NOMO-1 (cell line): ENCODE results near the gene WBP1.
"Not testable (repeated sequence)": the region's sequence is repeated elsewhere in the genome, so short reads cannot be mapped to it uniquely, and the experiment has no call there.

Source experiments
- DNase-seq, 2 experiments: peaks; one replicate each; lab custom pipeline; 2025; ENCODE audit not compliant: unreplicated experiment in 2 of 2; lab: John Stamatoyannopoulos, UW

Gene WBP1

GRCh38 chr2:74458132-74458937 is at the start of gene WBP1:
TSS of gene WBP1 (plus strand) at chr2:74458438. CDS start at chr2:74458603, 165 bp downstream.
- peak; percentile 99 for DNase-seq

GRCh38 chr2:74413001-74413698 is 45.1 kb upstream of the WBP1 start:
- no peak for DNase-seq

GRCh38 chr2:74414441-74414840 is 43.8 kb upstream of the WBP1 start:
- no peak for DNase-seq

GRCh38 chr2:74414881-74415761 is 43.1 kb upstream of the WBP1 start:
- DNase-seq = no peak

- DNase-seq = no peak
Observed at GRCh38 chr2:74415762-74416395, 42.4 kb upstream of the WBP1 start.

- DNase-seq = no peak
Observed at GRCh38 chr2:74416778-74417177, 41.5 kb upstream of the WBP1 start.

GRCh38 chr2:74417197-74417596 is 41.0 kb upstream of the WBP1 start:
- no peak for DNase-seq

- DNase-seq = no peak
Observed at GRCh38 chr2:74417763-74418162, 40.5 kb upstream of the WBP1 start.

- DNase-seq = peak in 1 of 2 experiments; percentile 18
Observed at GRCh38 chr2:74418312-74418711, 39.9 kb upstream of the WBP1 start.

- peak in 1 of 2 experiments; percentile 50 for DNase-seq
Observed at GRCh38 chr2:74419345-74419744, 38.9 kb upstream of the WBP1 start.

GRCh38 chr2:74420006-74420405 is 38.2 kb upstream of the WBP1 start:
- DNase-seq = no peak

- not testable (repeated sequence) for DNase-seq
Observed at GRCh38 chr2:74420443-74421103, 37.7 kb upstream of the WBP1 start.

- peak; percentile 89 to 95 for DNase-seq
Observed at GRCh38 chr2:74421221-74421870, 36.9 kb upstream of the WBP1 start, which contains the start of the genes C2orf81 and WDR54. TSS of gene C2orf81 (minus strand) at chr2:74421619. CDS start at chr2:74421560, 59 bp downstream. TSS of gene WDR54 (plus strand) at chr2:74421730. CDS start at chr2:74422154, 424 bp downstream.

GRCh38 chr2:74423231-74424095 is 34.8 kb upstream of the WBP1 start:
- DNase-seq = no peak

- DNase-seq = no peak
Observed at GRCh38 chr2:74424139-74424992, 33.9 kb upstream of the WBP1 start.

- DNase-seq = no peak
Observed at GRCh38 chr2:74424995-74425406, 33.2 kb upstream of the WBP1 start.

- DNase-seq = no peak
Observed at GRCh38 chr2:74425523-74425922, 32.7 kb upstream of the WBP1 start.
